ENCODE data around the gene LAIR2.

The LAIR2 gene

GRCh38 chr19:54532528-54532927, 29.9 kb downstream of the LAIR2 start:
- peak in 1 of 56 donors; percentile 9 for DNase-seq

GRCh38 chr19:54533476-54533875, 30.8 kb downstream of the LAIR2 start:
- no peak for DNase-seq

- no peak for DNase-seq
Measured at GRCh38 chr19:54534156-54534555, 31.5 kb downstream of the LAIR2 start.

- DNase-seq = no peak
Measured at GRCh38 chr19:54535601-54536000, 33.0 kb downstream of the LAIR2 start.

- DNase-seq = no peak
Measured at GRCh38 chr19:54536956-54537355, 34.3 kb downstream of the LAIR2 start.

- no peak for DNase-seq
Measured at GRCh38 chr19:54541712-54542111, 39.1 kb downstream of the LAIR2 start.

GRCh38 chr19:54548806-54549205, 46.2 kb downstream of the LAIR2 start:
- no peak for DNase-seq

GRCh38 chr19:54549224-54549623, 46.6 kb downstream of the LAIR2 start:
- no peak for DNase-seq

GRCh38 chr19:54551293-54551692, 48.7 kb downstream of the LAIR2 start:
- no peak for DNase-seq

GRCh38 chr19:54551950-54552912, 49.6 kb downstream of the LAIR2 start:
- peak in 11 of 56 donors; percentile 5 to 41 (median 19) for DNase-seq

GRCh38 chr19:54552913-54553310, 50.3 kb downstream of the LAIR2 start:
- DNase-seq = no peak

- no peak for DNase-seq
Measured at GRCh38 chr19:54554006-54554405, 51.4 kb downstream of the LAIR2 start.

- DNase-seq = no peak
Measured at GRCh38 chr19:54554896-54555295, 52.3 kb downstream of the LAIR2 start.

GRCh38 chr19:54556194-54556593, 53.6 kb downstream of the LAIR2 start:
- DNase-seq = no peak

- DNase-seq = no peak
Measured at GRCh38 chr19:54558339-54558738, 55.7 kb downstream of the LAIR2 start.

Data from amygdala (tissue), 56 donors.